Vagina (tissue), 2 donors: Measurements from ENCODE around the gene ENO2.

Experiments used
- POLR2A ChIP-seq, 2 donors: fragments of 450-650 bp; IDR thresholded peaks; one replicate each; pipeline ENCODE4 v1.6.1; 2017; ENCODE audit warnings: antibody characterized with exemption in 2 of 2, mild to moderate bottlenecking in 2 of 2, moderate library complexity in 2 of 2
- TF ChIP-seq, protein P1 (sequence below), 3 experiments: fragments of 450-650 bp in 2 of 3; fragments of 200-600 bp in 1 of 3; sonication (generic) in 1 of 3; IDR thresholded peaks; one replicate each; pipeline ENCODE4 v1.5.1; 2017 to 2019; ENCODE audit warnings: antibody characterized with exemption in 3 of 3, mild to moderate bottlenecking in 2 of 3, moderate library complexity in 2 of 3

DNA sequence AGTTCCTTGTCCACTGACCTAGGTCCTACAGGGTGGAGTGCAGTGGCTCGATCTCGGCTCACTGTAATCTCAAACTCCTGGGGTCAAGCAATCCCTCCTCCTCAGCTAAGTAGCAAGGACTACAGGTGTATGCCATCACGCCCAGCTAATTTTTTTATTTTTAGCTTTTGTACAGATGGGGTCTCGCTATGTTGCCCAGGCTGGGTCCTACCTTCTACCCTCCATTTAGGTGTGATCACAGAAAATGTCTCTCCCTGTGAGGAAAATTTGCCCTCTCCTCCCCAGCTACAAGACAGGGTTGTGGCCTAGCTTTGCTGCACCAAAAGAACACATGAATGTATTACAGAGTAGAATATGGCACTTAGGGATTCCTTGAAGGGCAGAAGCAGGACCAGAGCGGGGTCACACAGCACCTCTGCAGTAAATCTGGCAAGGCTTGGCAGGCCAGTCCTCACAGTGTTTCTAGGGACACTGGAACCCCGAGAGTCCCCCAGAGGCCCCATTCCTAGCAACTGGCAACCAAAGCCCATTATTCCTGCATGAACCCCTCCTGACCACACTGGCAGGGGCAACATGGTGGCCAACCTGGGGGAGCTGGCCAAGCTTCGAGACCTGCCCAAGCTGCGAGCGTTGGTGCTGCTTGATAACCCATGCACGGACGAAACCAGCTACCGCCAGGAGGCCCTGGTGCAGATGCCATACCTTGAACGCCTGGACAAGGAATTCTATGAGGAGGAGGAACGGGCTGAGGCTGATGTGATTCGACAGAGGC lies 2.0 kb upstream of the ENO2 start:
- TF ChIP-seq, protein P1, sequence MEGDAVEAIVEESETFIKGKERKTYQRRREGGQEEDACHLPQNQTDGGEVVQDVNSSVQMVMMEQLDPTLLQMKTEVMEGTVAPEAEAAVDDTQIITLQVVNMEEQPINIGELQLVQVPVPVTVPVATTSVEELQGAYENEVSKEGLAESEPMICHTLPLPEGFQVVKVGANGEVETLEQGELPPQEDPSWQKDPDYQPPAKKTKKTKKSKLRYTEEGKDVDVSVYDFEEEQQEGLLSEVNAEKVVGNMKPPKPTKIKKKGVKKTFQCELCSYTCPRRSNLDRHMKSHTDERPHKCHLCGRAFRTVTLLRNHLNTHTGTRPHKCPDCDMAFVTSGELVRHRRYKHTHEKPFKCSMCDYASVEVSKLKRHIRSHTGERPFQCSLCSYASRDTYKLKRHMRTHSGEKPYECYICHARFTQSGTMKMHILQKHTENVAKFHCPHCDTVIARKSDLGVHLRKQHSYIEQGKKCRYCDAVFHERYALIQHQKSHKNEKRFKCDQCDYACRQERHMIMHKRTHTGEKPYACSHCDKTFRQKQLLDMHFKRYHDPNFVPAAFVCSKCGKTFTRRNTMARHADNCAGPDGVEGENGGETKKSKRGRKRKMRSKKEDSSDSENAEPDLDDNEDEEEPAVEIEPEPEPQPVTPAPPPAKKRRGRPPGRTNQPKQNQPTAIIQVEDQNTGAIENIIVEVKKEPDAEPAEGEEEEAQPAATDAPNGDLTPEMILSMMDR (IDR thresholded peaks at IDR 0.05) = no peak
- TF ChIP-seq POLR2A (IDR thresholded peaks at IDR 0.05) = no peak
